K562 (cell line): ENCODE results near the gene ARID4B. TPM values are rescaled to one million over a fixed set of nuclear protein-coding genes. Genes with fewer than 3 reads are reported as not detected.

ENCODE experiments used
- CAMTA2 ChIP-seq: fragments of 250-450 bp; sonication (Bioruptor Pico); conservative IDR thresholded peaks from 2 replicates; pipeline ENCODE4 v1.5.1; 2022
- CHCHD3 ChIP-seq: fragments of 250-450 bp; sonication (Bioruptor Pico); IDR thresholded peaks from 2 replicates; pipeline ENCODE4 v2.1.2; 2022; ENCODE audit warnings: mild to moderate bottlenecking
- EGR1 ChIP-seq: fragments of 450-650 bp; conservative IDR thresholded peaks from 2 replicates; pipeline ENCODE4 v1.6.1; 2017; ENCODE audit warnings: mild to moderate bottlenecking
- FOXM1 ChIP-seq, 2 experiments: fragments of 450-650 bp in 1 of 2; sonication (generic) in 1 of 2; formaldehyde crosslinking in 1 of 2; IDR thresholded peaks; 2 replicates each; pipeline versions ENCODE4 v1.6.1 to v1.9.0; 2017 to 2022; ENCODE audit warnings: low read depth in 2 of 2, mild to moderate bottlenecking in 2 of 2, missing genetic modification reagents in 1 of 2, moderate library complexity in 1 of 2
- FUS ChIP-seq: fragments of 200-400 bp; formaldehyde crosslinking; optimal IDR thresholded peaks from 2 replicates; pipeline ENCODE3; 2017; ENCODE audit warnings: low read depth, low read length
- MEF2A ChIP-seq: IDR thresholded peaks from 2 replicates; pipeline ENCODE4 v1.6.1; 2011; ENCODE audit warnings: low read depth, mild to moderate bottlenecking, low read length, moderate library complexity; ENCODE audit not compliant: control insufficient read depth
- MXI1 ChIP-seq: IDR thresholded peaks from 2 replicates; pipeline ENCODE4 v1.6.1; 2011; ENCODE audit warnings: low read depth, mild to moderate bottlenecking, improper control_type of control experiment, low read length
- NUFIP1 ChIP-seq: fragments of 450-650 bp; IDR thresholded peaks from 2 replicates; pipeline ENCODE4 v1.6.1; 2018; ENCODE audit not compliant: partially characterized antibody
- SRSF7 ChIP-seq: fragments of 200-400 bp; formaldehyde crosslinking; optimal IDR thresholded peaks from 2 replicates; pipeline ENCODE3; 2017; ENCODE audit warnings: mild to moderate bottlenecking, low read depth, low read length
- TRIM28 ChIP-seq: fragments of 450-650 bp; IDR thresholded peaks from 2 replicates; pipeline ENCODE4 v1.6.1; 2017
- ZNF764 ChIP-seq: fragments of 250-450 bp; sonication (Bioruptor Pico); IDR thresholded peaks from 2 replicates; pipeline ENCODE4 v1.4.0; 2020; ENCODE audit warnings: low read depth, mild to moderate bottlenecking, moderate library complexity
- polyA plus RNA-seq, 8 experiments: library from polyadenylated mRNA; depleted of rRNA in 4 of 8; stranded (reverse) in 5 of 8; unstranded in 3 of 8; fragments of >200 nt; fragmentation: Nextera tagmentation in 2 of 8; fragmentation: Illumina TruSeq in 1 of 8; extraction: Ambion mirVana in 2 of 8; extraction: Trizol in 1 of 8; gene quantifications; 2 replicates each; pipeline versions ENCODE4 v1.2.1 to v1.2.3, GENCODE V29; 2011 to 2014; ENCODE audit warnings: inconsistent platforms in 1 of 8, missing spikeins in 1 of 8
- total RNA-seq, 7 experiments: library from RNA; depleted of rRNA in 6 of 7; stranded (reverse); fragments of >200 nt in 6 of 7; fragmentation: Illumina TruSeq in 2 of 7; extraction: Trizol in 2 of 7; gene quantifications; 2 replicates each; pipeline versions ENCODE4 v1.2.1 to v1.2.3, GENCODE V29; 2011 to 2021; ENCODE audit warnings: low replicate concordance in 1 of 7
- TF ChIP-seq, protein P1 (sequence below), 2 experiments: fragments of 450-650 bp in 1 of 2; sonication (generic) in 1 of 2; formaldehyde crosslinking in 1 of 2; IDR thresholded peaks; 2 replicates each; pipeline versions ENCODE4 v1.7.1 to v1.9.0; 2016 to 2022; ENCODE audit warnings: inconsistent platforms in 1 of 2, mild to moderate bottlenecking in 1 of 2, missing genetic modification reagents in 1 of 2
- TF ChIP-seq, protein P2 (sequence below): sonication (generic); formaldehyde crosslinking; IDR thresholded peaks from 2 replicates; pipeline ENCODE4 v1.8.1; 2023; ENCODE audit warnings: mild to moderate bottlenecking, missing genetic modification reagents, moderate library complexity
- TF ChIP-seq, protein P3 (sequence below): fragments of 250-450 bp; sonication (Bioruptor Pico); IDR thresholded peaks from 2 replicates; pipeline ENCODE4 v1.8.0; 2022; ENCODE audit warnings: inconsistent platforms, mild to moderate bottlenecking, moderate library complexity, borderline replicate concordance

ARID4B gene
- total and polyA plus RNA-seq, 9 of the 15 experiments (the other 6 are each of a cell fraction or from before 2014, with no cell fraction given): 8.4 to 38.9 (median 18.5) TPM

DNA sequence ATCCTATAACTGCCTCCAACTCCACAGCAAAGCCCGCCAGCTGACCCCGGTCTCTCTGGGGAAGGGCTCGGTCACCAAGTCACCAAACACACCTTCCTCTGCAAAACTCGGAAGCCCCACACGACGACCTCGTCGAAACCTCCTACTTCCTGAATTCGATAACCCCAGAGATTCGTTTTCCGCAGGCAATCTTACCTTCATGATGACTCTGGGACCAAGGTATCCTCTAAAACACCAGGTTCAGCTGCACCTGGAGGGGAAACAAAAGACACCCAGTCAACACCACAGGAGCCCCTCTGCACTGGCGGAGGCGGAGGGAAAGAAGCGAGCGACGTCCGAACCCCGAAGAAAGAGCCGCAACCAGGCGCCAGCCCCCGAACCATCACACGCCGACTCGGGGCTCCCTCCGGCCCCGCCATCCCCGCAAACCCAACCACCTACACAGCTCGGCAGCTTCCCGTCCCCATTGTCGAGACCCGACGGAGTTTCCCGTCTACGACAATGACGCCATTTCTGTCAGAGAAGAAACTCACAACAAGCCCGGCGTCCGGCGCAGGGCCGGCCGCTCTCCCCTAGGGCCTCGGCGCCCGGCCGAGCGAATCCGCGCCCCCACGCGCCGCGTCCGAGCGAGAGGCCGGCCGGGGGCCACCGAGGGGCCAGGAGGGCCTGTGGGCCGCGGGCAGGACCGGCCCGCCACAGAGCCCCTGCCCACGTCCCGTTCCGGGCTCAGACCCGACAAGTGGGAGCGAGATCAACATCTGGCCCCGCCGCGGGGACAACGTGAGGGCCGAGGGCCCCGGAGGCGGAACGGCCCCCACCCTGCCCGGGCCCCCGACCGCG, 1.0 kb downstream of the ARID4B start (continued):
- TF ChIP-seq, protein P1, sequence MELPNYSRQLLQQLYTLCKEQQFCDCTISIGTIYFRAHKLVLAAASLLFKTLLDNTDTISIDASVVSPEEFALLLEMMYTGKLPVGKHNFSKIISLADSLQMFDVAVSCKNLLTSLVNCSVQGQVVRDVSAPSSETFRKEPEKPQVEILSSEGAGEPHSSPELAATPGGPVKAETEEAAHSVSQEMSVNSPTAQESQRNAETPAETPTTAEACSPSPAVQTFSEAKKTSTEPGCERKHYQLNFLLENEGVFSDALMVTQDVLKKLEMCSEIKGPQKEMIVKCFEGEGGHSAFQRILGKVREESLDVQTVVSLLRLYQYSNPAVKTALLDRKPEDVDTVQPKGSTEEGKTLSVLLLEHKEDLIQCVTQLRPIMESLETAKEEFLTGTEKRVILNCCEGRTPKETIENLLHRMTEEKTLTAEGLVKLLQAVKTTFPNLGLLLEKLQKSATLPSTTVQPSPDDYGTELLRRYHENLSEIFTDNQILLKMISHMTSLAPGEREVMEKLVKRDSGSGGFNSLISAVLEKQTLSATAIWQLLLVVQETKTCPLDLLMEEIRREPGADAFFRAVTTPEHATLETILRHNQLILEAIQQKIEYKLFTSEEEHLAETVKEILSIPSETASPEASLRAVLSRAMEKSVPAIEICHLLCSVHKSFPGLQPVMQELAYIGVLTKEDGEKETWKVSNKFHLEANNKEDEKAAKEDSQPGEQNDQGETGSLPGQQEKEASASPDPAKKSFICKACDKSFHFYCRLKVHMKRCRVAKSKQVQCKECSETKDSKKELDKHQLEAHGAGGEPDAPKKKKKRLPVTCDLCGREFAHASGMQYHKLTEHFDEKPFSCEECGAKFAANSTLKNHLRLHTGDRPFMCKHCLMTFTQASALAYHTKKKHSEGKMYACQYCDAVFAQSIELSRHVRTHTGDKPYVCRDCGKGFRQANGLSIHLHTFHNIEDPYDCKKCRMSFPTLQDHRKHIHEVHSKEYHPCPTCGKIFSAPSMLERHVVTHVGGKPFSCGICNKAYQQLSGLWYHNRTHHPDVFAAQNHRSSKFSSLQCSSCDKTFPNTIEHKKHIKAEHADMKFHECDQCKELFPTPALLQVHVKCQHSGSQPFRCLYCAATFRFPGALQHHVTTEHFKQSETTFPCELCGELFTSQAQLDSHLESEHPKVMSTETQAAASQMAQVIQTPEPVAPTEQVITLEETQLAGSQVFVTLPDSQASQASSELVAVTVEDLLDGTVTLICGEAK (IDR thresholded peaks at IDR 0.05): 0 out of 2 replicates have a peak, but pooled peaks have one; percentile 21
- TF ChIP-seq, protein P1 (CRISPR knock-in tag; IDR thresholded peaks at IDR 0.05): no peak
- TF ChIP-seq TRIM28 (no peak), ZNF764 (CRISPR knock-in tag) (no peak), NUFIP1 (no peak), MEF2A (no peak), MXI1 (no peak), SRSF7 (no peak), FUS (no peak), EGR1 (peak; percentile 31; the same call in 1 of the 2 replicates), CAMTA2 (CRISPR knock-in tag) (no peak), CHCHD3 (CRISPR knock-in tag) (no peak), FOXM1 (IDR thresholded peaks at IDR 0.05; ENCODE audit: low read depth) (no peak), FOXM1 (CRISPR knock-in tag; IDR thresholded peaks at IDR 0.05; ENCODE audit: low read depth) (no peak)
- TF ChIP-seq, protein P2, sequence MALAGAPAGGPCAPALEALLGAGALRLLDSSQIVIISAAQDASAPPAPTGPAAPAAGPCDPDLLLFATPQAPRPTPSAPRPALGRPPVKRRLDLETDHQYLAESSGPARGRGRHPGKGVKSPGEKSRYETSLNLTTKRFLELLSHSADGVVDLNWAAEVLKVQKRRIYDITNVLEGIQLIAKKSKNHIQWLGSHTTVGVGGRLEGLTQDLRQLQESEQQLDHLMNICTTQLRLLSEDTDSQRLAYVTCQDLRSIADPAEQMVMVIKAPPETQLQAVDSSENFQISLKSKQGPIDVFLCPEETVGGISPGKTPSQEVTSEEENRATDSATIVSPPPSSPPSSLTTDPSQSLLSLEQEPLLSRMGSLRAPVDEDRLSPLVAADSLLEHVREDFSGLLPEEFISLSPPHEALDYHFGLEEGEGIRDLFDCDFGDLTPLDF: no peak
- TF ChIP-seq, protein P3, sequence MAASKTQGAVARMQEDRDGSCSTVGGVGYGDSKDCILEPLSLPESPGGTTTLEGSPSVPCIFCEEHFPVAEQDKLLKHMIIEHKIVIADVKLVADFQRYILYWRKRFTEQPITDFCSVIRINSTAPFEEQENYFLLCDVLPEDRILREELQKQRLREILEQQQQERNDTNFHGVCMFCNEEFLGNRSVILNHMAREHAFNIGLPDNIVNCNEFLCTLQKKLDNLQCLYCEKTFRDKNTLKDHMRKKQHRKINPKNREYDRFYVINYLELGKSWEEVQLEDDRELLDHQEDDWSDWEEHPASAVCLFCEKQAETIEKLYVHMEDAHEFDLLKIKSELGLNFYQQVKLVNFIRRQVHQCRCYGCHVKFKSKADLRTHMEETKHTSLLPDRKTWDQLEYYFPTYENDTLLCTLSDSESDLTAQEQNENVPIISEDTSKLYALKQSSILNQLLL (CRISPR knock-in tag): no peak
